A673 (cell line): ENCODE measurements around the gene MRPL24. TPM values are rescaled to one million over a fixed set of nuclear protein-coding genes. Genes with fewer than 3 reads are reported as not detected.
"Not testable (repeated sequence)": the region's sequence is repeated elsewhere in the genome, so short reads cannot be mapped to it uniquely, and the experiment has no call there.

Experiments
- BruUV-seq: library from RNA; stranded (reverse); fragments of 400-500 nt; replicated peaks from 2 replicates; lab custom pipeline; 2021; lab: Mats Ljungman, UMichigan
- CTCF ChIA-PET: fragments of 300-600 bp; sonication (Branson Sonifier 250); formaldehyde crosslinking; loops from one replicate; lab custom pipeline; 2022; ENCODE audit warnings: antibody characterized with exemption; lab: Charles Lee
- POLR2A ChIA-PET: fragments of 300-600 bp; sonication (Branson Sonifier 250); formaldehyde crosslinking; loops from one replicate; lab custom pipeline; 2022; ENCODE audit warnings: antibody characterized with exemption; ENCODE audit not compliant: low non-redundant PET; lab: Charles Lee
- DNase-seq: peaks from one replicate; pipeline ENCODE4 v3.0.0-alpha.2; 2015; ENCODE audit warnings: low spot score
- H3K27ac ChIP-seq: fragments of 200-600 bp; sonication (generic); 2 replicates; pipeline ENCODE4 v1.5.1; 2016; ENCODE audit warnings: mixed run types, low read depth, mild to moderate bottlenecking, mixed read lengths, antibody characterized with exemption, low read length; ENCODE audit not compliant: poor library complexity, severe bottlenecking
- H3K27me3 ChIP-seq: fragments of 200-600 bp; sonication (generic); replicated peaks from 2 replicates; pipeline ENCODE4 v1.6.1; 2017; ENCODE audit warnings: mixed run types, low read depth, mild to moderate bottlenecking, mixed read lengths, antibody characterized with exemption, low read length; ENCODE audit not compliant: insufficient read depth, poor library complexity
- H3K36me3 ChIP-seq: fragments of 200-600 bp; sonication (generic); 2 replicates; pipeline ENCODE4 v1.6.1; 2016; ENCODE audit warnings: mixed run types, mild to moderate bottlenecking, mixed read lengths, antibody characterized with exemption, low read length; ENCODE audit not compliant: insufficient read depth, poor library complexity, severe bottlenecking
- H3K4me1 ChIP-seq: fragments of 200-600 bp; sonication (generic); 2 replicates; pipeline ENCODE4 v1.6.1; 2017; ENCODE audit warnings: mixed run types, mild to moderate bottlenecking, mixed read lengths, antibody characterized with exemption, low read length; ENCODE audit not compliant: insufficient read depth, poor library complexity, severe bottlenecking
- H3K4me3 ChIP-seq: fragments of 200-600 bp; sonication (generic); 2 replicates; pipeline ENCODE4 v1.5.1; 2016; ENCODE audit warnings: low read depth, mixed run types, mild to moderate bottlenecking, mixed read lengths, low read length; ENCODE audit not compliant: poor library complexity, severe bottlenecking
- H3K9me3 ChIP-seq: fragments of 200-600 bp; sonication (generic); 2 replicates; pipeline ENCODE4 v1.6.1; 2016; ENCODE audit warnings: mixed run types, low read depth, mild to moderate bottlenecking, mixed read lengths, antibody characterized with exemption, low read length; ENCODE audit not compliant: poor library complexity, severe bottlenecking
- EZH2 ChIP-seq: fragments of 200-600 bp; sonication (generic); IDR thresholded peaks from 2 replicates; pipeline ENCODE4 v1.6.1; 2017; ENCODE audit warnings: borderline replicate concordance, low read depth, mild to moderate bottlenecking, mixed read lengths, antibody characterized with exemption, low read length; ENCODE audit not compliant: poor library complexity, severe bottlenecking
- intact Hi-C: fragments of 100-400 bp; cut with micrococcal nuclease; formaldehyde crosslinking; loops from one replicate; pipeline ENCODE4 v1.10.0; 2022; ENCODE audit not compliant: unreplicated experiment
- total RNA-seq: library from RNA; stranded (reverse); gene quantifications from 2 replicates; pipeline ENCODE4 v1.2.3, GENCODE V29; 2021
- TF ChIP-seq, protein P1 (sequence below): fragments of 300-800, 200-600 bp; sonication (generic); conservative IDR thresholded peaks from 2 replicates; pipeline ENCODE4 v1.5.1; 2017; ENCODE audit warnings: low read depth, mild to moderate bottlenecking, antibody characterized with exemption, low read length, moderate library complexity, mixed read lengths

Gene MRPL24
- total RNA-seq, 1 experiment from 2014 or later: 85.7 TPM

DNA sequence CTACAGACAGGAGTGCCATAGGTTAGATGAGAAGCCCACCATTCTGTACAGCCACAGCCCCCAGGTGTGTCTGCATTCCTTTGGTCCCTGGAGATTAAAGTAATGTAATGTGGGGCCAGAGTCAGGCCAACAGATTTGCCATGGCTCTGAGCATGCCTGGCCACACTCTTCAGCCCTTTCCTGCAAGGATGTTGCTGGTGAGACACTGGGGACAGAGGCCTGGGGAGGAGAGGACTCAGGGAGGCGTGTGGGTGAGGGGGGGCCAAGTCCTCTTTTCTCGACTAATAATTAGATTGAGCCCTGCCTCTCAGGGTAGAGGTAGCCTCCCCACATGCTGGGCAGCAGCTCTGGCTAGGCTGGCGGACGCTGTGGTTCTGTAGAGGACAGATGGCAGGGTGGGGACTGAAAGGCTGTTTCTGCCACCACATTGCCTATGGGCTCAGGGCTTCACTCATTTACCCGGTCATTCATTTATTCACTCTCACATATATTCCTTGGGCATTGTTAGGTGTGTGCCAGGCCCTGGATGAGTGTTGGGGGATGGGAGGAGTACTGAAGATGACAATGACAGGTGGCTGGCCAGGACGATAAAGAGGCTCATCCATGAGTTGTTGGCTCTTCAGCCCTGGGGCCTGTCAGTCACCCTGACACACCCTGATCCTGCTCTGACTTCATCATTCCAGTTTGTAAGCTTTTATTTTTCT, 19.4 kb upstream of the MRPL24 start:
- TF ChIP-seq EZH2: no peak
- TF ChIP-seq, protein P1, sequence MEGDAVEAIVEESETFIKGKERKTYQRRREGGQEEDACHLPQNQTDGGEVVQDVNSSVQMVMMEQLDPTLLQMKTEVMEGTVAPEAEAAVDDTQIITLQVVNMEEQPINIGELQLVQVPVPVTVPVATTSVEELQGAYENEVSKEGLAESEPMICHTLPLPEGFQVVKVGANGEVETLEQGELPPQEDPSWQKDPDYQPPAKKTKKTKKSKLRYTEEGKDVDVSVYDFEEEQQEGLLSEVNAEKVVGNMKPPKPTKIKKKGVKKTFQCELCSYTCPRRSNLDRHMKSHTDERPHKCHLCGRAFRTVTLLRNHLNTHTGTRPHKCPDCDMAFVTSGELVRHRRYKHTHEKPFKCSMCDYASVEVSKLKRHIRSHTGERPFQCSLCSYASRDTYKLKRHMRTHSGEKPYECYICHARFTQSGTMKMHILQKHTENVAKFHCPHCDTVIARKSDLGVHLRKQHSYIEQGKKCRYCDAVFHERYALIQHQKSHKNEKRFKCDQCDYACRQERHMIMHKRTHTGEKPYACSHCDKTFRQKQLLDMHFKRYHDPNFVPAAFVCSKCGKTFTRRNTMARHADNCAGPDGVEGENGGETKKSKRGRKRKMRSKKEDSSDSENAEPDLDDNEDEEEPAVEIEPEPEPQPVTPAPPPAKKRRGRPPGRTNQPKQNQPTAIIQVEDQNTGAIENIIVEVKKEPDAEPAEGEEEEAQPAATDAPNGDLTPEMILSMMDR: no peak
- BruUV-seq: no TSS peak
- DNase-seq: no peak
- Histone ChIP-seq H3K36me3 (no peaks in the 10 kb centered on the region), H3K27me3 (no peaks in the 10 kb centered on the region), H3K27ac (no peak overlapping the region), H3K4me1 (no peaks in the 10 kb centered on the region), H3K9me3 (no peaks in the 10 kb centered on the region), H3K4me3 (no peak overlapping the region)
- CTCF ChIA-PET: interaction anchor here (0.7 kb wide), 1 partner anchor 1444 kb away, joined by 5 read pairs; no protein-coding TSS in a partner anchor
- intact Hi-C loops: no loop called here
- POLR2A ChIA-PET: no interaction called here

DNA sequence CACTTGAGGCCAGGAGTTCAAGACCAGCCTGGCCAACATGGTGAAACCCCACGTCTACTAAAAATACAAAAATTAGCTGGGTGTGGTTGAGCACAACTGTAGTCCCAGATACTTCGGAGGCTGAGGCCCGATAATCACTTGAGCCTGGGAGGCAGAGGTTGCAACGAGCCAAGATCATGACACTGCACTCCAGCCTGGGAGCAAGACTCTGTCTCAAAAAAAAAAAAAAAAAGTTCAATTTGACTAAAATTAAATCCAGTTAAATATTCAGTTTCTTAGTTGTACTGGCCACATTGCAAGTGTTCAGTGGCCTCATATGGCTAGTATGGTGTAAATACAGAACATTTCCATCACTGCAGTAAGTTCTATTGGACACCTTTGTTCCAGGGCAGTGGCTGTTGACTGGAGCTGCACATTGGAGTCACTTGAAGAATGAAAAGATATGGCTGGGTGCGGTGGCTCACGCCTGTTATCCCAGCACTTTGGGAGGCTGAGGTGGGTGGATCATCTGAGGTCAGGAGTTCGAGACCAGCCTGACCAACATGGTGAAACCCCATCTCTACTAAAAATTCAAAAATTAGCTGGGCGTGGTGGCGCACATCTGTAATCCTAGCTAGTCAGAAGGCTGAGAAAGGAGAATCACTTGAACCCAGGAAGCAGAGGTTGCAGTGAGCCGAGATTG, 16.8 kb upstream of the MRPL24 start:
- H3K36me3 ChIP-seq, H3K9me3 ChIP-seq, H3K4me1 ChIP-seq, CTCF ChIA-PET, H3K27ac ChIP-seq, DNase-seq, H3K4me3 ChIP-seq, intact Hi-C loops, H3K27me3 ChIP-seq, BruUV-seq, POLR2A ChIA-PET: not testable (repeated sequence)

DNA sequence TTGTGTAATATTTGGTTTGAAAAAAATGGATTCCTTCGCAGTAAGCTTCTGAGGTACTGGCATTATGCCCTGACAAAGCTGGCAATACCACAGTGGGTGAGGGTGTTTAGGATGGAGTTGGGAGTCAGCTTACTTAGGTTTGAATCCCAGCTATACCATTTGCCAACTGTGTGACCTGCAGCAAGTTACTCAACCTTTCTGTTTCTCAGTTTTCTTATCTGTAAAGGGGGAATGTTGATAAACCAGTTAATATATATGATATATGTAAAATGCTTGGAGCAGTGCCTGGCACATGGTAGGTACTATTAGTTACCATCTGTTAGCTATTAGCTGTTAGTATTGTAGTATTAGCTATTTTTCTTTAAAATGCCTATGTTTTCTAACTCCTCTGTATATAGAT, 15.5 kb upstream of the MRPL24 start:
- no TSS peak for BruUV-seq

More for the DNA sequence above, 15.5 kb upstream of the MRPL24 start:
- intact Hi-C loops: no loop called here
- H3K27ac ChIP-seq: no peak overlapping the region
- POLR2A ChIA-PET: no interaction called here
- H3K4me1 ChIP-seq: peaks cover 5% of the 10 kb centered on the region
- DNase-seq: no peak
- H3K9me3 ChIP-seq: no peaks in the 10 kb centered on the region
- no peak for TF ChIP-seq EZH2
- TF ChIP-seq, protein P1: no peak
- H3K4me3 ChIP-seq: no peak overlapping the region
- CTCF ChIA-PET: no interaction called here
- H3K27me3 ChIP-seq: no peaks in the 10 kb centered on the region
- no peaks in the 10 kb centered on the region for H3K36me3 ChIP-seq
